GM10266 (cell line): ENCODE measurements around the gene BTLA.
"Not testable (repeated sequence)": the region's sequence is repeated elsewhere in the genome, so short reads cannot be mapped to it uniquely, and the experiment has no call there.

Experiments used
- DNase-seq: peaks from one replicate; pipeline ENCODE4 v3.0.0; 2012; ENCODE audit errors: extremely low spot score
- TF ChIP-seq, protein P1 (sequence below): IDR thresholded peaks from 2 replicates; pipeline ENCODE4 v1.5.1; 2012; ENCODE audit warnings: mild to moderate bottlenecking, low read depth; ENCODE audit not compliant: control insufficient read depth, insufficient read depth; ENCODE audit errors: missing control alignments

The BTLA gene, protein sequence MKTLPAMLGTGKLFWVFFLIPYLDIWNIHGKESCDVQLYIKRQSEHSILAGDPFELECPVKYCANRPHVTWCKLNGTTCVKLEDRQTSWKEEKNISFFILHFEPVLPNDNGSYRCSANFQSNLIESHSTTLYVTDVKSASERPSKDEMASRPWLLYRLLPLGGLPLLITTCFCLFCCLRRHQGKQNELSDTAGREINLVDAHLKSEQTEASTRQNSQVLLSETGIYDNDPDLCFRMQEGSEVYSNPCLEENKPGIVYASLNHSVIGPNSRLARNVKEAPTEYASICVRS

GRCh38 chr3:112498914-112499711 lies at the start of gene BTLA:
Gene BTLA, minus strand, starts transcription at chr3:112499472. Its CDS starts 114 bp downstream, at chr3:112499358.
- TF ChIP-seq, protein P1, sequence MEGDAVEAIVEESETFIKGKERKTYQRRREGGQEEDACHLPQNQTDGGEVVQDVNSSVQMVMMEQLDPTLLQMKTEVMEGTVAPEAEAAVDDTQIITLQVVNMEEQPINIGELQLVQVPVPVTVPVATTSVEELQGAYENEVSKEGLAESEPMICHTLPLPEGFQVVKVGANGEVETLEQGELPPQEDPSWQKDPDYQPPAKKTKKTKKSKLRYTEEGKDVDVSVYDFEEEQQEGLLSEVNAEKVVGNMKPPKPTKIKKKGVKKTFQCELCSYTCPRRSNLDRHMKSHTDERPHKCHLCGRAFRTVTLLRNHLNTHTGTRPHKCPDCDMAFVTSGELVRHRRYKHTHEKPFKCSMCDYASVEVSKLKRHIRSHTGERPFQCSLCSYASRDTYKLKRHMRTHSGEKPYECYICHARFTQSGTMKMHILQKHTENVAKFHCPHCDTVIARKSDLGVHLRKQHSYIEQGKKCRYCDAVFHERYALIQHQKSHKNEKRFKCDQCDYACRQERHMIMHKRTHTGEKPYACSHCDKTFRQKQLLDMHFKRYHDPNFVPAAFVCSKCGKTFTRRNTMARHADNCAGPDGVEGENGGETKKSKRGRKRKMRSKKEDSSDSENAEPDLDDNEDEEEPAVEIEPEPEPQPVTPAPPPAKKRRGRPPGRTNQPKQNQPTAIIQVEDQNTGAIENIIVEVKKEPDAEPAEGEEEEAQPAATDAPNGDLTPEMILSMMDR = no peak
- no peak for DNase-seq

DNA sequence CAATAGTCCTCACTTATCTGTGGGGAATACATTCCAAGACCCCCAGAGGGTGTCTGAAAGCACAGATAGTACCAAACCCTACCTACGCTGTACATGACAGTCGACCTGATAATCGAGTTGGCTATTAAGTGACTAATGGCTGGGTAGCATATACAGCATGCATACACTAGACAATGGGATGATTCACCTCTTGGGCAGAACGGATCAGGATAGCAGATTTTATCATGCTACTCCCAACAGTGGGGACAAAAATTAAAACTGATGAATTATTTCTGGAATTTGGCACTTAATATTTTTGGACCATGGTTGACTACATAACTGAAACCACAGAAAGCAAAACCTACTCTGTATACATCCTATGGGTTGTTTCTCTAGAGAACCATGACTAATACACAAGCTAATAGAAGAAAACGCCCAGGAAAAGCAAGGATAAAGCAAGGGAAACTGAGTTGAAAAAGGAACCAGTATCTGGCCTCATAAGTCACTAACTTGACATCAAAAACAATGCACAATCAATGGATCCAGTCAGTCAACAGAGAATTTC lies 47.0 kb upstream of the BTLA start:
- TF ChIP-seq, protein P1 = no peak
- DNase-seq = no peak

DNA sequence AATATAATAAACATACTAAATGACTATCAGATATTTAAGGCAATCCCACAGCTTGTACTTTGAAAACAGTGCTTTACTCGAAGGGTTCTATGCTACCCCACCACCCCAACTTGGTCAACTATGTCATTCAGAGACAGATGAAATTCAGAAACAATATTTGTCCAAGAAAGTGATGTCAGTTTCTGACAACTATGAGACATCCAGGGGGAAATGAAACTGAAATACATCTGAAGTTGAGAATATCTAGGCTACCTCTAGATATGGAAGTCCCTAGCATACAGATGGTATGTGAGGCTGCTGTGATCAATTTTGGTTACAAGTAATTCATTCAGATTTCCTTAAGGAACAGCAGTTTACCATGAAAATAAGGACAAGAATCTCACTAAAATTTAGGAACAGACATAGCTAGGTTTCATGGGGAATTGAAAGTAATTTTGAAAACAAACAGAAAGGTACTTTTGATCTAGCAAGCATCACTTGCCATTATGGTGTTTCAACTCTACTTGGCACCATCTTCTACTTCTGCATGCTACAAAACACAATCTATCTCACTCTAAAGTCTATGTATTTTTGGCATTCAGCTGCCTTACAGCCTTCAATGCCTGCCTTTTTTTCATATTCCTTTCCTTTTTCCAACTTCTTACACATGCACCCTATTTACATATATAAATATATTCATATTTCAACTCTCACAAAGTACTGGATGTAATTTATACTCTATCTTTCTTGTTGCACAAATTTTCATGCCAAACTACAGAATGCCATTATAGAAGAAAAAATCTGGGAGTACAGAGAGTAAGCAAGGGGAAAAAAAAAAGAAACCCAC lies 40.8 kb upstream of the BTLA start:
- TF ChIP-seq, protein P1 = no peak

GRCh38 chr3:112531358-112531781 lies 32.1 kb upstream of the BTLA start:
- DNase-seq = no peak
- TF ChIP-seq, protein P1 = peak; percentile 27

More for the DNA sequence above, 40.8 kb upstream of the BTLA start:
- DNase-seq = peak; percentile 41

GRCh38 chr3:112530573-112530972 lies 31.3 kb upstream of the BTLA start:
- TF ChIP-seq, protein P1 = no peak
- DNase-seq = no peak

DNA sequence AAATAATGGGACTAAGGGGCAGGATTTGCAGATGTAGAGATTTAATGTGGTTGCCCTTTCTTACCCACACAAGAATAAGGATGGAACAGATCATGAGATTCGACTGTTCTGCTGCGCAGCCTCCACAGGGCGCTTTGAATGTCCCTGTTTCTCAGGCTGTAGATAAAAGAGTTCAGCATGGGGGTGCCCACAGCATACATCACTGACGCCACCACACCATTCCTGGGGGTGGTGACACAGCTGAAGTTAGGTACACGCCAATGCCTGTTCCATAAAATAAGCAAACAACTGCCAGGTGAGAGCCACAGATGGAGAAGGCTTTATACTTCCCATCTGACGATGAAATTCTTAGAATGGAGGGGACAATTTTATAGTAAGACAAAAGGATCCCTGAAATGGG lies 24.9 kb upstream of the BTLA start:
- not testable (repeated sequence) for DNase-seq

GRCh38 chr3:112519424-112520001 lies 20.2 kb upstream of the BTLA start:
- TF ChIP-seq, protein P1 = peak; percentile 68
- DNase-seq = peak; percentile 48

DNA sequence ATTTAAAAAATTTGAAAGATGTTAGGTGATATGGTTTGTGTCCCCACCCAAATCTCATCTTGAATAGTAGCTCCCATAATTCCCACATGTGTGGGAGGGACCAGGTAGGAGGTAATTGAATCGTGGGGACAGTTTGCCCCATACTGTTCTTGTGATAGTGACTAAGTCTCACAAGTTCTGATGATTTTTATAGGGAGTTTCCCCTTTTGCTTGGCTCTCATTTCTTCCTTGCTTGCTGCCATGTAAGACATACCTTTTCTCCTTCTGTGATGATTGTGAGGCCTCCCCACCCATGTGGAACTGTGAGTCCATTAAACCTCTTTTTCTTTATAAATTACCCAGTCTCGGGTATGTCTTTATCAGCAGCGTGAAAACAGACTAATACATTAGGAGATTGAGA lies 19.7 kb upstream of the BTLA start:
- not testable (repeated sequence) for DNase-seq
